ENCODE data around the gene APMAP. TPM values are rescaled to one million over a fixed set of nuclear protein-coding genes. Genes with fewer than 3 reads are reported as not detected.

The APMAP gene
- total RNA-seq, 1 donor: 40.7 TPM

DNA sequence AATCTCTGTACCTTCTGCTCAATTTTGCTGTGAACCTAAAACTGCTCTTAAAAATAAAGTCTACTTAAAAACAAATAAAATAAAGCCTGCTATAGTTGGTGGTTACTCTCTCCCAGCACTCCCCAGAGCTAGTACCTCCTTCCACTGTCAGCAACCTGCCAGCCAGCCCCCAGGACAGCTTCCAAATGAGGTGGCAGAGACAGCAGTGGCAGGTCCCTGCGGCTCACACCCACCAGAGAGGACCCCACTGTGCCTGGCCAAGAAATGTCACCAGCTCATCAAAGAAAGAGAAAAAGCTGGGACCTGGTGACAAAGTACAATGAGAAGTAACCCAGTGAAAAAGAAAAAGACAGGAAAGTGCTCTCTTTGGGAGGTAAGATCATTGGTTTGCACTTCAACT, 15.2 kb downstream of the APMAP start:
- no peak overlapping the region for H3K4me3 ChIP-seq (ENCODE audit: low read depth, low read length)
- no peak for DNase-seq (ENCODE audit: low read depth)
- TF ChIP-seq, protein P1, sequence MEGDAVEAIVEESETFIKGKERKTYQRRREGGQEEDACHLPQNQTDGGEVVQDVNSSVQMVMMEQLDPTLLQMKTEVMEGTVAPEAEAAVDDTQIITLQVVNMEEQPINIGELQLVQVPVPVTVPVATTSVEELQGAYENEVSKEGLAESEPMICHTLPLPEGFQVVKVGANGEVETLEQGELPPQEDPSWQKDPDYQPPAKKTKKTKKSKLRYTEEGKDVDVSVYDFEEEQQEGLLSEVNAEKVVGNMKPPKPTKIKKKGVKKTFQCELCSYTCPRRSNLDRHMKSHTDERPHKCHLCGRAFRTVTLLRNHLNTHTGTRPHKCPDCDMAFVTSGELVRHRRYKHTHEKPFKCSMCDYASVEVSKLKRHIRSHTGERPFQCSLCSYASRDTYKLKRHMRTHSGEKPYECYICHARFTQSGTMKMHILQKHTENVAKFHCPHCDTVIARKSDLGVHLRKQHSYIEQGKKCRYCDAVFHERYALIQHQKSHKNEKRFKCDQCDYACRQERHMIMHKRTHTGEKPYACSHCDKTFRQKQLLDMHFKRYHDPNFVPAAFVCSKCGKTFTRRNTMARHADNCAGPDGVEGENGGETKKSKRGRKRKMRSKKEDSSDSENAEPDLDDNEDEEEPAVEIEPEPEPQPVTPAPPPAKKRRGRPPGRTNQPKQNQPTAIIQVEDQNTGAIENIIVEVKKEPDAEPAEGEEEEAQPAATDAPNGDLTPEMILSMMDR (IDR thresholded peaks at IDR 0.05; ENCODE audit: insufficient read depth, low read length): no peak

DNA sequence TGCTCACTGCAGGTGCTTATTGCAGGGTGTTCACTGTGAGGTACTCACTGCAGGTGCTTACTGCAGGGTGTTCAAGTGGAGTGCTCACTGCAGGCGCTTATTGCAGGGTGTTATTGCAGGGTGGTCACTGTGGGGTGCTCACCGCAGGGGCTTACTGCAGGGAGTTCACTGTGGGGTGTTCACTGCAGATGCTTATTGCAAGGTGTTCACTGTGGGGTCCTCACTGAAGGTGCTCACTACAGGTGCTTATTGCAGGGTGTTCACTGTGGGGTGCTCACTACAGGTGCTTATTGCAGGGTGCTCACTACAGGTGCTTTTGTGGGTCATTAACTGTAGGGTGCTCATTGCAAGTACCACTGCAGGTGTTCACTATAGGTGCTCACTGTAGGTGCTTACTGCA, 20.2 kb downstream of the APMAP start:
- DNase-seq (ENCODE audit: low read depth): no peak
- TF ChIP-seq, protein P1 (IDR thresholded peaks at IDR 0.05; ENCODE audit: insufficient read depth, low read length): no peak
- no peak overlapping the region for H3K4me3 ChIP-seq (ENCODE audit: low read depth, low read length)

- DNase-seq (ENCODE audit: low read depth): no peak
- no peak overlapping the region for H3K4me3 ChIP-seq (ENCODE audit: low read depth, low read length)
- TF ChIP-seq, protein P1 (IDR thresholded peaks at IDR 0.05; ENCODE audit: insufficient read depth, low read length): no peak
These were observed 21.0 kb downstream of the APMAP start for GRCh38 chr20:24971376-24972101.

GRCh38 chr20:24970754-24971153, 21.8 kb downstream of the APMAP start:
- H3K4me3 ChIP-seq (ENCODE audit: low read depth, low read length): no peak overlapping the region
- TF ChIP-seq, protein P1 (IDR thresholded peaks at IDR 0.05; ENCODE audit: insufficient read depth, low read length): no peak
- no peak for DNase-seq (ENCODE audit: low read depth)

DNA sequence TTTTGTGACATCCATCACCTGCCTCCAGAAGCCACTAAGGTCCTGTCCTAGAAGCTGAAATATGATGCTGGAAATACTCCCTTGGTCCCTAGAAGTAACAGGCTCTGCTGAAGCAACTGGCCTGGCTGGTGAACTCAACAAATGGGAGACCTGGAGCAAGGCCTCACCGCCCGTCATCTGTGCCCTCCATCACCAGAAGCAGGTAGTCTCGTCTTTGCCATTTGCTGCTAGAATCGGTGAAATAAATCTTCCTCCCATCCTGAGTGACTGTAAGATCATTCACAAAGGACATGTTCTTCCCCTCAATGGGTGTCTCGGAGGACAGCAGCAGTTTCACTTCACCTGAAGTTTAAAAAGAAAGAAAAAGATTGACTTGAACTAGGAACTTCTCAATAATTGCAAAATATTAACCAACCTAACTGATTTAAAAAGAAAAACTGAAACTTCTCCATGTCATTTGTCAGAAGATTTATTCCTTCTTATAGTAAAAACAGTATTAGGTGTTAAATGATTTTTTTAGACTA, 22.5 kb downstream of the APMAP start:
- TF ChIP-seq, protein P1 (IDR thresholded peaks at IDR 0.05; ENCODE audit: insufficient read depth, low read length): no peak
- H3K4me3 ChIP-seq (ENCODE audit: low read depth, low read length): no peak overlapping the region
- DNase-seq (ENCODE audit: low read depth): no peak

GRCh38 chr20:24969186-24970029, 23.1 kb downstream of the APMAP start:
- H3K4me3 ChIP-seq (ENCODE audit: low read depth, low read length): no peak overlapping the region
- TF ChIP-seq, protein P1 (IDR thresholded peaks at IDR 0.05; ENCODE audit: insufficient read depth, low read length): no peak
- no peak for DNase-seq (ENCODE audit: low read depth)

Data from fibroblast of the aortic adventitia (primary cell).